GM23338 (cell line): ENCODE measurements around the gene NCR2. TPM values are rescaled to one million over a fixed set of nuclear protein-coding genes. Genes with fewer than 3 reads are reported as not detected.

Experiments used
- ATAC-seq: fragments of 200-7000 bp; cut with Tn5 transposase; 3 replicates; pipeline ENCODE4 v1.9.1; 2020
- DNase-seq: peaks from one replicate; pipeline ENCODE4 v3.0.0-alpha.2; 2015; ENCODE audit warnings: low spot score
- H2AFZ ChIP-seq: fragments of 200-600 bp; sonication (generic); 2 replicates; pipeline ENCODE4 v1.8.0; 2016; ENCODE audit warnings: antibody characterized with exemption, mild to moderate bottlenecking, moderate library complexity
- H3F3A ChIP-seq: fragments of 200-600 bp; sonication (generic); replicated peaks from 2 replicates; pipeline ENCODE4 v1.8.0; 2017; ENCODE audit warnings: antibody characterized with exemption, mixed run types, low read depth
- H3K27ac ChIP-seq: fragments of 200-600 bp; sonication (generic); 2 replicates; pipeline ENCODE4 v1.6.1; 2016; ENCODE audit warnings: low read depth
- H3K27me3 ChIP-seq: fragments of 200-600 bp; sonication (generic); 2 replicates; pipeline ENCODE4 v1.8.0; 2016; ENCODE audit warnings: mild to moderate bottlenecking, mixed run types, moderate library complexity; ENCODE audit not compliant: insufficient read depth
- H3K36me3 ChIP-seq: fragments of 200-600 bp; sonication (generic); 2 replicates; pipeline ENCODE4 v1.8.0; 2016; ENCODE audit warnings: mild to moderate bottlenecking; ENCODE audit not compliant: insufficient read depth
- H3K4me1 ChIP-seq: fragments of 200-600 bp; sonication (generic); 2 replicates; pipeline ENCODE4 v1.8.0; 2016; ENCODE audit warnings: mild to moderate bottlenecking, moderate library complexity; ENCODE audit not compliant: insufficient read depth
- H3K4me2 ChIP-seq: fragments of 200-600 bp; sonication (generic); 2 replicates; pipeline ENCODE4 v1.7.1; 2017; ENCODE audit warnings: mixed run types
- H3K4me3 ChIP-seq: fragments of 200-600 bp; sonication (generic); 2 replicates; pipeline ENCODE4 v1.6.1; 2016; ENCODE audit warnings: mixed run types
- H3K79me2 ChIP-seq: fragments of 200-600 bp; sonication (generic); replicated peaks from 2 replicates; pipeline ENCODE4 v1.8.0; 2017; ENCODE audit warnings: mild to moderate bottlenecking; ENCODE audit not compliant: insufficient read depth
- H3K9me2 ChIP-seq: fragments of 200-600 bp; sonication (generic); 2 replicates; pipeline ENCODE4 v1.8.0; 2017; ENCODE audit not compliant: insufficient read depth
- H4K20me1 ChIP-seq: fragments of 200-600 bp; sonication (generic); replicated peaks from 2 replicates; pipeline ENCODE4 v1.8.0; 2017; ENCODE audit warnings: mild to moderate bottlenecking; ENCODE audit not compliant: insufficient read depth
- H3K27ac Mint-ChIP-seq: 2 replicates; pipeline ENCODE4 v1.8.0; 2020; ENCODE audit warnings: inconsistent platforms, mild to moderate bottlenecking, moderate library complexity, mixed read lengths
- H3K27me3 Mint-ChIP-seq: 3 replicates; pipeline ENCODE4 v1.8.0; 2022; ENCODE audit warnings: low read depth, mild to moderate bottlenecking, moderate library complexity, mixed read lengths, inconsistent platforms; ENCODE audit not compliant: insufficient read depth, poor library complexity
- H3K36me3 Mint-ChIP-seq: 3 replicates; pipeline ENCODE4 v1.8.0; 2021; ENCODE audit warnings: low read depth, mild to moderate bottlenecking, inconsistent platforms, moderate library complexity, mixed read lengths
- H3K4me1 Mint-ChIP-seq: 3 replicates; pipeline ENCODE4 v1.8.0; 2020; ENCODE audit warnings: mild to moderate bottlenecking, inconsistent platforms, mixed read lengths
- H3K4me3 Mint-ChIP-seq: 3 replicates; pipeline ENCODE4 v1.8.0; 2021; ENCODE audit warnings: moderate library complexity, mild to moderate bottlenecking, inconsistent platforms, mixed read lengths
- H3K9me3 Mint-ChIP-seq: 3 replicates; pipeline ENCODE4 v1.8.0; 2020; ENCODE audit warnings: moderate library complexity, mild to moderate bottlenecking, inconsistent platforms, mixed read lengths
- CREB1 ChIP-seq: fragments of 250-450 bp; sonication (Bioruptor Pico); IDR thresholded peaks from 2 replicates; pipeline ENCODE4 v1.5.0; 2020; ENCODE audit warnings: low read depth, mild to moderate bottlenecking, moderate library complexity
- EZH2 ChIP-seq: fragments of 200-600 bp; sonication (generic); IDR thresholded peaks from one replicate; pipeline ENCODE4 v1.8.0; 2017; ENCODE audit warnings: antibody characterized with exemption, mild to moderate bottlenecking, low read depth; ENCODE audit not compliant: unreplicated experiment
- EZH2phosphoT487 ChIP-seq: fragments of 200-600 bp; sonication (generic); IDR thresholded peaks from one replicate; pipeline ENCODE4 v1.8.1; 2018; ENCODE audit warnings: antibody characterized with exemption; ENCODE audit not compliant: unreplicated experiment
- JUNB ChIP-seq: IDR thresholded peaks from one replicate; pipeline ENCODE4 v1.6.1; 2016; ENCODE audit warnings: antibody characterized with exemption; ENCODE audit not compliant: unreplicated experiment
- NANOG ChIP-seq: IDR thresholded peaks from 2 replicates; pipeline ENCODE4 v1.6.1; 2016; ENCODE audit warnings: antibody characterized with exemption, borderline replicate concordance
- POLR2AphosphoS5 ChIP-seq: IDR thresholded peaks from 2 replicates; pipeline ENCODE4 v1.6.1; 2016; ENCODE audit warnings: antibody characterized with exemption, low read depth
- REST ChIP-seq: IDR thresholded peaks from one replicate; pipeline ENCODE4 v1.6.1; 2018; ENCODE audit warnings: antibody characterized with exemption; ENCODE audit not compliant: unreplicated experiment
- STAT1 ChIP-seq: IDR thresholded peaks from one replicate; pipeline ENCODE4 v1.6.1; 2016; ENCODE audit warnings: antibody characterized with exemption; ENCODE audit not compliant: unreplicated experiment
- ZNF114 ChIP-seq: fragments of 250-450 bp; sonication (Bioruptor Pico); IDR thresholded peaks from 2 replicates; pipeline ENCODE4 v1.5.0; 2020; ENCODE audit warnings: mild to moderate bottlenecking, moderate library complexity
- ZNF331 ChIP-seq: fragments of 250-450 bp; sonication (Bioruptor Pico); IDR thresholded peaks from 2 replicates; pipeline ENCODE4 v1.5.0; 2020; ENCODE audit warnings: low read depth, mild to moderate bottlenecking, moderate library complexity
- polyA plus RNA-seq: library from polyadenylated mRNA; unstranded; fragments of >200 nt; fragmentation: Nextera tagmentation; extraction: Ambion mirVana; gene quantifications from 2 replicates; pipeline ENCODE4 v1.2.1, GENCODE V29; 2016
- total RNA-seq: library from RNA; depleted of rRNA; stranded (reverse); fragments of >200 nt; shearing (Covaris generic); gene quantifications from 2 replicates; pipeline ENCODE4 v1.2.3, GENCODE V29; 2014
- TF ChIP-seq, protein P1 (sequence below), 2 experiments: fragments of 200-600 bp in 1 of 2; sonication (generic) in 1 of 2; conservative IDR thresholded peaks; 2 replicates each; pipeline versions ENCODE4 v1.5.1 to v1.6.1; 2016 to 2017; ENCODE audit warnings: antibody characterized with exemption in 2 of 2, low read depth in 2 of 2, mild to moderate bottlenecking in 2 of 2, moderate library complexity in 1 of 2
- TF ChIP-seq, protein P2 (sequence below): IDR thresholded peaks from 2 replicates; pipeline ENCODE4 v1.6.1; 2016; ENCODE audit warnings: antibody characterized with exemption
- TF ChIP-seq, protein P3 (sequence below): fragments of 250-450 bp; sonication (Bioruptor Pico); IDR thresholded peaks from 2 replicates; pipeline ENCODE4 v1.5.0; 2020; ENCODE audit warnings: mild to moderate bottlenecking, moderate library complexity

NCR2 gene
- total and polyA plus RNA-seq, 2 experiments from 2014 or later: not detected

DNA sequence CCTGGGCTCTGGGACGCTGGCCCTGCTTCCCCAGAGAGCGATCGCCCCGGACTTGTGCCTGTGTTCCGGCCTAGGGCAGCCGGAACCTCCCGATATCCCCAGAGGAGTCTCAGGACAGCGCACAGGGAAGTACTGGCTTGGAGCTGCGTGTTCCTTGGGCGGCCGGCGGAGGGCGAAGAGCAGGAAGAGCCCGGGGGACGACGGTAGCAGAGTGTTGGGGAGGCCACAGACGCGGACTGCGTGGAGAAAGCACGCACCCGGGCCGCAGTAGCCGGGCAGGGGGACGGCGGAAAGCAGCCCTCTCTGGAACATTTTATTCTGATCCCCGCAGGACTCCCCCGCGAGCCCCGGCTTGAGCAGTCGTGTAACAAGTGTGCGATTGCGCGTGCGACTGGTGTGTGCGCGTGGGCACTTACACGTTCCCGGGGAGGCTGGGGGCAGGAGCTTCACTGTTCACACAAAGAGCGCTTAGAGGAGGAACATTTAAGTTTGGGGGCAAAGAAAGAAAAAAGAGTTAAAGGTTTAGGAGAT is 36.1 kb downstream of the NCR2 start:
- H3K9me2 ChIP-seq: no peaks in the 10 kb centered on the region
- H3K4me3 ChIP-seq: peak overlapping the region; percentile 59
- H3K4me2 ChIP-seq: peak overlapping the region; percentile 87
- no peaks in the 10 kb centered on the region for H3K36me3 Mint-ChIP-seq
- ATAC-seq (peak; percentile 30), DNase-seq (peak; percentile 82)
- peaks cover 85% of the 10 kb centered on the region for H3K27me3 ChIP-seq
- no peaks in the 10 kb centered on the region; the same call in 2 of the 3 replicates for H3K9me3 Mint-ChIP-seq
- H3K27ac Mint-ChIP-seq: no peak overlapping the region
- H4K20me1 ChIP-seq: peaks cover 7% of the 10 kb centered on the region; the same call in 1 of the 2 replicates
- H3K27me3 Mint-ChIP-seq: peaks cover 85% of the 10 kb centered on the region
- H3K4me1 ChIP-seq: peaks cover 45% of the 10 kb centered on the region
- no peak for TF ChIP-seq JUNB
- peak; percentile 20 for TF ChIP-seq EZH2phosphoT487
- TF ChIP-seq, protein P1, sequence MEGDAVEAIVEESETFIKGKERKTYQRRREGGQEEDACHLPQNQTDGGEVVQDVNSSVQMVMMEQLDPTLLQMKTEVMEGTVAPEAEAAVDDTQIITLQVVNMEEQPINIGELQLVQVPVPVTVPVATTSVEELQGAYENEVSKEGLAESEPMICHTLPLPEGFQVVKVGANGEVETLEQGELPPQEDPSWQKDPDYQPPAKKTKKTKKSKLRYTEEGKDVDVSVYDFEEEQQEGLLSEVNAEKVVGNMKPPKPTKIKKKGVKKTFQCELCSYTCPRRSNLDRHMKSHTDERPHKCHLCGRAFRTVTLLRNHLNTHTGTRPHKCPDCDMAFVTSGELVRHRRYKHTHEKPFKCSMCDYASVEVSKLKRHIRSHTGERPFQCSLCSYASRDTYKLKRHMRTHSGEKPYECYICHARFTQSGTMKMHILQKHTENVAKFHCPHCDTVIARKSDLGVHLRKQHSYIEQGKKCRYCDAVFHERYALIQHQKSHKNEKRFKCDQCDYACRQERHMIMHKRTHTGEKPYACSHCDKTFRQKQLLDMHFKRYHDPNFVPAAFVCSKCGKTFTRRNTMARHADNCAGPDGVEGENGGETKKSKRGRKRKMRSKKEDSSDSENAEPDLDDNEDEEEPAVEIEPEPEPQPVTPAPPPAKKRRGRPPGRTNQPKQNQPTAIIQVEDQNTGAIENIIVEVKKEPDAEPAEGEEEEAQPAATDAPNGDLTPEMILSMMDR (conservative IDR thresholded peaks at IDR 0.05; ENCODE audit: low read depth in 2 of 2): peak; percentile 19 to 30; a peak in 2 of 4 replicates
- no peak for TF ChIP-seq STAT1
- no peak for TF ChIP-seq REST
- TF ChIP-seq, protein P2, sequence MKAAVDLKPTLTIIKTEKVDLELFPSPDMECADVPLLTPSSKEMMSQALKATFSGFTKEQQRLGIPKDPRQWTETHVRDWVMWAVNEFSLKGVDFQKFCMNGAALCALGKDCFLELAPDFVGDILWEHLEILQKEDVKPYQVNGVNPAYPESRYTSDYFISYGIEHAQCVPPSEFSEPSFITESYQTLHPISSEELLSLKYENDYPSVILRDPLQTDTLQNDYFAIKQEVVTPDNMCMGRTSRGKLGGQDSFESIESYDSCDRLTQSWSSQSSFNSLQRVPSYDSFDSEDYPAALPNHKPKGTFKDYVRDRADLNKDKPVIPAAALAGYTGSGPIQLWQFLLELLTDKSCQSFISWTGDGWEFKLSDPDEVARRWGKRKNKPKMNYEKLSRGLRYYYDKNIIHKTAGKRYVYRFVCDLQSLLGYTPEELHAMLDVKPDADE: no peak
- no peak for TF ChIP-seq ZNF331
- TF ChIP-seq POLR2AphosphoS5: no peak
- peak; percentile 73 for TF ChIP-seq EZH2
- TF ChIP-seq CREB1: no peak
- TF ChIP-seq ZNF114: no peak
- no peak for TF ChIP-seq NANOG
- TF ChIP-seq, protein P3, sequence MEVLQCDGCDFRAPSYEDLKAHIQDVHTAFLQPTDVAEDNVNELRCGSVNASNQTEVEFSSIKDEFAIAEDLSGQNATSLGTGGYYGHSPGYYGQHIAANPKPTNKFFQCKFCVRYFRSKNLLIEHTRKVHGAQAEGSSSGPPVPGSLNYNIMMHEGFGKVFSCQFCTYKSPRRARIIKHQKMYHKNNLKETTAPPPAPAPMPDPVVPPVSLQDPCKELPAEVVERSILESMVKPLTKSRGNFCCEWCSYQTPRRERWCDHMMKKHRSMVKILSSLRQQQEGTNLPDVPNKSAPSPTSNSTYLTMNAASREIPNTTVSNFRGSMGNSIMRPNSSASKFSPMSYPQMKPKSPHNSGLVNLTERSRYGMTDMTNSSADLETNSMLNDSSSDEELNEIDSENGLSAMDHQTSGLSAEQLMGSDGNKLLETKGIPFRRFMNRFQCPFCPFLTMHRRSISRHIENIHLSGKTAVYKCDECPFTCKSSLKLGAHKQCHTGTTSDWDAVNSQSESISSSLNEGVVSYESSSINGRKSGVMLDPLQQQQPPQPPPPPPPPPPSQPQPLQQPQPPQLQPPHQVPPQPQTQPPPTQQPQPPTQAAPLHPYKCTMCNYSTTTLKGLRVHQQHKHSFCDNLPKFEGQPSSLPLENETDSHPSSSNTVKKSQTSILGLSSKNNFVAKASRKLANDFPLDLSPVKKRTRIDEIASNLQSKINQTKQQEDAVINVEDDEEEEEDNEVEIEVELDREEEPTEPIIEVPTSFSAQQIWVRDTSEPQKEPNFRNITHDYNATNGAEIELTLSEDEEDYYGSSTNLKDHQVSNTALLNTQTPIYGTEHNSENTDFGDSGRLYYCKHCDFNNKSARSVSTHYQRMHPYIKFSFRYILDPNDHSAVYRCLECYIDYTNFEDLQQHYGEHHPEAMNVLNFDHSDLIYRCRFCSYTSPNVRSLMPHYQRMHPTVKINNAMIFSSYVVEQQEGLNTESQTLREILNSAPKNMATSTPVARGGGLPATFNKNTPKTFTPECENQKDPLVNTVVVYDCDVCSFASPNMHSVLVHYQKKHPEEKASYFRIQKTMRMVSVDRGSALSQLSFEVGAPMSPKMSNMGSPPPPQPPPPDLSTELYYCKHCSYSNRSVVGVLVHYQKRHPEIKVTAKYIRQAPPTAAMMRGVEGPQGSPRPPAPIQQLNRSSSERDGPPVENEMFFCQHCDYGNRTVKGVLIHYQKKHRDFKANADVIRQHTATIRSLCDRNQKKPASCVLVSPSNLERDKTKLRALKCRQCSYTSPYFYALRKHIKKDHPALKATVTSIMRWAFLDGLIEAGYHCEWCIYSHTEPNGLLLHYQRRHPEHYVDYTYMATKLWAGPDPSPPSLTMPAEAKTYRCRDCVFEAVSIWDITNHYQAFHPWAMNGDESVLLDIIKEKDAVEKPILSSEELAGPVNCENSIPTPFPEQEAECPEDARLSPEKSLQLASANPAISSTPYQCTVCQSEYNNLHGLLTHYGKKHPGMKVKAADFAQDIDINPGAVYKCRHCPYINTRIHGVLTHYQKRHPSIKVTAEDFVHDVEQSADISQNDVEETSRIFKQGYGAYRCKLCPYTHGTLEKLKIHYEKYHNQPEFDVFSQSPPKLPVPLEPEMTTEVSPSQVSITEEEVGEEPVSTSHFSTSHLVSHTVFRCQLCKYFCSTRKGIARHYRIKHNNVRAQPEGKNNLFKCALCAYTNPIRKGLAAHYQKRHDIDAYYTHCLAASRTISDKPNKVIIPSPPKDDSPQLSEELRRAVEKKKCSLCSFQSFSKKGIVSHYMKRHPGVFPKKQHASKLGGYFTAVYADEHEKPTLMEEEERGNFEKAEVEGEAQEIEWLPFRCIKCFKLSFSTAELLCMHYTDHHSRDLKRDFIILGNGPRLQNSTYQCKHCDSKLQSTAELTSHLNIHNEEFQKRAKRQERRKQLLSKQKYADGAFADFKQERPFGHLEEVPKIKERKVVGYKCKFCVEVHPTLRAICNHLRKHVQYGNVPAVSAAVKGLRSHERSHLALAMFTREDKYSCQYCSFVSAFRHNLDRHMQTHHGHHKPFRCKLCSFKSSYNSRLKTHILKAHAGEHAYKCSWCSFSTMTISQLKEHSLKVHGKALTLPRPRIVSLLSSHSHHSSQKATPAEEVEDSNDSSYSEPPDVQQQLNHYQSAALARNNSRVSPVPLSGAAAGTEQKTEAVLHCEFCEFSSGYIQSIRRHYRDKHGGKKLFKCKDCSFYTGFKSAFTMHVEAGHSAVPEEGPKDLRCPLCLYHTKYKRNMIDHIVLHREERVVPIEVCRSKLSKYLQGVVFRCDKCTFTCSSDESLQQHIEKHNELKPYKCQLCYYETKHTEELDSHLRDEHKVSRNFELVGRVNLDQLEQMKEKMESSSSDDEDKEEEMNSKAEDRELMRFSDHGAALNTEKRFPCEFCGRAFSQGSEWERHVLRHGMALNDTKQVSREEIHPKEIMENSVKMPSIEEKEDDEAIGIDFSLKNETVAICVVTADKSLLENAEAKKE (CRISPR knock-in tag): no peak
- peak overlapping the region; percentile 72 for H3K4me3 Mint-ChIP-seq
- H3F3A ChIP-seq: peaks cover 34% of the 10 kb centered on the region; the same call in 1 of the 2 replicates
- H3K79me2 ChIP-seq: no peaks in the 10 kb centered on the region
- no peak overlapping the region for H2AFZ ChIP-seq
- no peaks in the 10 kb centered on the region for H3K36me3 ChIP-seq
- H3K4me1 Mint-ChIP-seq: peaks cover 49% of the 10 kb centered on the region
- H3K27ac ChIP-seq: no peak overlapping the region
